Esophagus muscularis mucosa (tissue), 4 donors: Measurements from ENCODE around the gene CEP112. TPM values are rescaled to one million over a fixed set of nuclear protein-coding genes. Genes with fewer than 3 reads are reported as not detected.
A peak's percentile ranks its signal among the peaks of the same experiment; 100 is the strongest.

Source experiments
- DNase-seq: peaks from one replicate; pipeline ENCODE4 v3.0.0-alpha.2; 2017; ENCODE audit errors: extremely low spot score
- H3K27ac ChIP-seq, 4 donors: fragments of 200-600 bp; sonication (generic); replicated peaks in 1 of 4; 1 replicate in 3 of 4; 2 replicates in 1 of 4; pipeline ENCODE4 v1.5.1; 2016 to 2019; ENCODE audit warnings: mild to moderate bottlenecking in 1 of 4
- H3K27me3 ChIP-seq, 4 donors: fragments of 200-600 bp; sonication (generic); one replicate each; pipeline versions ENCODE4 v1.5.1 to v1.6.0; 2016 to 2019
- H3K36me3 ChIP-seq, 4 donors: fragments of 200-600 bp; sonication (generic); one replicate each; pipeline ENCODE4 v1.5.1; 2016 to 2019
- H3K4me1 ChIP-seq, 4 donors: fragments of 200-600 bp; sonication (generic); one replicate each; pipeline ENCODE4 v1.5.1; 2016 to 2019
- H3K4me3 ChIP-seq, 4 donors: fragments of 200-600 bp; sonication (generic); 1 replicate in 2 of 4; 2 replicates in 2 of 4; pipeline ENCODE4 v1.5.1; 2016 to 2019; ENCODE audit warnings: mild to moderate bottlenecking in 4 of 4, moderate library complexity in 1 of 4
- H3K9me3 ChIP-seq, 4 donors: fragments of 200-600 bp; sonication (generic); 1 replicate in 3 of 4; 2 replicates in 1 of 4; pipeline ENCODE4 v1.5.1; 2016 to 2019
- EP300 ChIP-seq: sonication (generic); formaldehyde crosslinking; IDR thresholded peaks from one replicate; pipeline ENCODE4 v1.6.1; 2017; ENCODE audit warnings: antibody characterized with exemption
- POLR2A ChIP-seq: fragments of 450-650 bp; IDR thresholded peaks from one replicate; pipeline ENCODE4 v1.6.1; 2017; ENCODE audit warnings: antibody characterized with exemption, moderate library complexity, mild to moderate bottlenecking, low read depth
- POLR2AphosphoS5 ChIP-seq, 2 donors: sonication (generic); formaldehyde crosslinking; IDR thresholded peaks; one replicate each; pipeline ENCODE4 v1.6.1; 2017; ENCODE audit warnings: antibody characterized with exemption in 2 of 2
- WGBS: methylation state at CpG from one replicate; pipeline ENCODE4 v1.1.5; 2018; 5-methylcytosine and 5-hydroxymethylcytosine counted together
- intact Hi-C: fragments of 100-400 bp; cut with DNase I; formaldehyde crosslinking; loops from one replicate; pipeline ENCODE4 v1.15.1; 2023
- total RNA-seq, 4 donors: library from RNA; depleted of rRNA; stranded (reverse); fragments of >200 nt; gene quantifications; one replicate each; pipeline versions ENCODE4 v1.1.0 to v1.2.1, GENCODE V29; 2016
- TF ChIP-seq, protein P1 (sequence below), 3 experiments: fragments of 200-600 bp in 2 of 3; fragments of 450-650 bp in 1 of 3; sonication (generic) in 2 of 3; IDR thresholded peaks; one replicate each; pipeline ENCODE4 v1.5.1; 2017 to 2019; ENCODE audit warnings: antibody characterized with exemption in 3 of 3, mild to moderate bottlenecking in 2 of 3, moderate library complexity in 1 of 3

CEP112 gene
- total RNA-seq, 4 donors from 2014 or later = 17.0 to 24.7 (median 23.2) TPM

DNA sequence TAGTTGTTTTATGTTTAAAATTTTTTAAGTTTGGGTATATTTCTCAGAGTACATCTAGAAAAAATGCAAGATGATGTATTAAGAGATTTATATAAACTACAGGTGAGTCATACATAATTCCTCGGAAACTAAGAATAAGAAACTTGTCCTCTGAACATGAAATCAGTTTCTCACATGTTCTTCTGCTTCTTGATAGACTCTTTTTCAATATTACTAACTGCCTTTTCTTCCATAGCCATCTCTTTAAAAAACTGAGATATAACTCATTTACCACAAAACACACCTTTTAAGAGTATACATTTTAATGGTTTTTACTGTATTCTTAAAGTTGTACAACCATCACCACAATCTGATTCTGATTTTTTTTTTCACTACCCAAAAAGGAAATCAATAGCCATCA lies 392.1 kb downstream of the CEP112 start:
- intact Hi-C loops = loop anchor here (10.0 kb wide), 2 partner anchors 175 to 235 kb away; partner anchors contain the start of gene AXIN2

GRCh38 chr17:65799454-65799853 lies 392.5 kb downstream of the CEP112 start:
- intact Hi-C loops = loop anchor here (10.0 kb wide), 2 partner anchors 175 to 235 kb away; partner anchors contain the start of gene AXIN2
- H3K4me3 ChIP-seq = no peak overlapping the region
- no peaks in the 10 kb centered on the region for H3K36me3 ChIP-seq
- no peaks in the 10 kb centered on the region for H3K4me1 ChIP-seq
- H3K27me3 ChIP-seq = no peaks in the 10 kb centered on the region
- DNase-seq = no peak
- TF ChIP-seq POLR2AphosphoS5 (IDR thresholded peaks at IDR 0.05) = no peak
- no peak for TF ChIP-seq POLR2A
- TF ChIP-seq, protein P1, sequence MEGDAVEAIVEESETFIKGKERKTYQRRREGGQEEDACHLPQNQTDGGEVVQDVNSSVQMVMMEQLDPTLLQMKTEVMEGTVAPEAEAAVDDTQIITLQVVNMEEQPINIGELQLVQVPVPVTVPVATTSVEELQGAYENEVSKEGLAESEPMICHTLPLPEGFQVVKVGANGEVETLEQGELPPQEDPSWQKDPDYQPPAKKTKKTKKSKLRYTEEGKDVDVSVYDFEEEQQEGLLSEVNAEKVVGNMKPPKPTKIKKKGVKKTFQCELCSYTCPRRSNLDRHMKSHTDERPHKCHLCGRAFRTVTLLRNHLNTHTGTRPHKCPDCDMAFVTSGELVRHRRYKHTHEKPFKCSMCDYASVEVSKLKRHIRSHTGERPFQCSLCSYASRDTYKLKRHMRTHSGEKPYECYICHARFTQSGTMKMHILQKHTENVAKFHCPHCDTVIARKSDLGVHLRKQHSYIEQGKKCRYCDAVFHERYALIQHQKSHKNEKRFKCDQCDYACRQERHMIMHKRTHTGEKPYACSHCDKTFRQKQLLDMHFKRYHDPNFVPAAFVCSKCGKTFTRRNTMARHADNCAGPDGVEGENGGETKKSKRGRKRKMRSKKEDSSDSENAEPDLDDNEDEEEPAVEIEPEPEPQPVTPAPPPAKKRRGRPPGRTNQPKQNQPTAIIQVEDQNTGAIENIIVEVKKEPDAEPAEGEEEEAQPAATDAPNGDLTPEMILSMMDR (IDR thresholded peaks at IDR 0.05) = no peak
- TF ChIP-seq EP300 = no peak
- peaks cover 0 to 18% (median 8%) of the 10 kb centered on the region in 4 donors for H3K9me3 ChIP-seq
- no peak overlapping the region for H3K27ac ChIP-seq
- WGBS = 100% methylated on average over 1 of the region's 1 CpG

More for the DNA sequence above, 392.1 kb downstream of the CEP112 start:
- WGBS = 79% methylated on average over 1 of the region's 1 CpG
- no peak for DNase-seq
- peaks cover 0 to 18% (median 8%) of the 10 kb centered on the region in 4 donors for H3K9me3 ChIP-seq
- H3K4me3 ChIP-seq = no peak overlapping the region
- no peaks in the 10 kb centered on the region for H3K4me1 ChIP-seq
- TF ChIP-seq POLR2AphosphoS5 (IDR thresholded peaks at IDR 0.05) (no peak), POLR2A (no peak), EP300 (no peak)
- TF ChIP-seq, protein P1 (IDR thresholded peaks at IDR 0.05) = no peak
- H3K36me3 ChIP-seq = no peaks in the 10 kb centered on the region
- no peak overlapping the region for H3K27ac ChIP-seq
- H3K27me3 ChIP-seq = no peaks in the 10 kb centered on the region

- H3K36me3 ChIP-seq = no peaks in the 10 kb centered on the region
- H3K27ac ChIP-seq = no peak overlapping the region
- no peak for DNase-seq
- no peak overlapping the region for H3K4me3 ChIP-seq
- peaks cover 0 to 18% (median 8%) of the 10 kb centered on the region in 4 donors for H3K9me3 ChIP-seq
- 65% methylated on average over 3 of the region's 3 CpGs for WGBS
- H3K27me3 ChIP-seq = no peaks in the 10 kb centered on the region
- intact Hi-C loops = loop anchor here (10.0 kb wide), 2 partner anchors 173 to 233 kb away; partner anchors contain the start of gene AXIN2
- H3K4me1 ChIP-seq = peaks cover 0 to under 1% (median 0%) of the 10 kb centered on the region in 4 donors
- no peak for TF ChIP-seq POLR2A
- TF ChIP-seq POLR2AphosphoS5 (IDR thresholded peaks at IDR 0.05) = no peak
- TF ChIP-seq, protein P1 (IDR thresholded peaks at IDR 0.05) = no peak
- TF ChIP-seq EP300 = no peak
Measured at GRCh38 chr17:65797809-65798208, 394.1 kb downstream of the CEP112 start.

- Histone ChIP-seq H3K27me3 (no peaks in the 10 kb centered on the region), H3K9me3 (peaks cover 0 to 13% (median 5%) of the 10 kb centered on the region in 4 donors), H3K27ac (no peak overlapping the region), H3K4me3 (no peak overlapping the region), H3K36me3 (no peaks in the 10 kb centered on the region), H3K4me1 (peaks cover 0 to 8% (median 0%) of the 10 kb centered on the region in 4 donors)
- intact Hi-C loops = loop anchor here (10.0 kb wide), 2 partner anchors 172 to 232 kb away; partner anchors contain the start of gene AXIN2
- TF ChIP-seq POLR2AphosphoS5 (IDR thresholded peaks at IDR 0.05) = no peak
- no peak for TF ChIP-seq POLR2A
- no peak for TF ChIP-seq EP300
- TF ChIP-seq, protein P1 (IDR thresholded peaks at IDR 0.05) = no peak
- no peak for DNase-seq
- WGBS = 100% methylated on average over 1 of the region's 1 CpG
Measured at GRCh38 chr17:65797101-65797500, 394.8 kb downstream of the CEP112 start.

DNA sequence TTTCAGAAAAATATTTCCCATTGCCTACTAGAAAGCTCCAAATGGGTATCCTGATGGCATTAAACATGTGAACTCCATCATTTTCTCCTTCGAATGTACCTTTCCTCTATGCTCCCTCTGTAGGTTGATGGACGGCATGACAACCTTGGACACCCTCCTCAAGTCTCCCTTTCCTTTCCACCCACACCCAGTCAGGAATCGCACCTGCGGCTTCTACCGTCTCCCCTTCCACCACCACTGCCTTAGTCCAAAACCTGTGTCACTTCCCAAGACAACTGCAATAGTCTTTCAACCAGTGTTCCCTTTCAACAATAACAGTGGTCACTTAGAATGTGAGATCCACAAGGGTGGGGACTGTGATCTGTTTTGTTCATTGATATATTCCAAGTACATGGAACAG lies 397.4 kb downstream of the CEP112 start:
- DNase-seq = no peak
- Histone ChIP-seq H3K27me3 (no peaks in the 10 kb centered on the region), H3K4me3 (no peak overlapping the region), H3K27ac (no peak overlapping the region), H3K9me3 (no peaks in the 10 kb centered on the region), H3K4me1 (peaks cover 0 to 17% (median 2%) of the 10 kb centered on the region in 4 donors), H3K36me3 (no peaks in the 10 kb centered on the region)
- WGBS = 74% methylated on average over 5 of the region's 5 CpGs
- TF ChIP-seq, protein P1 (IDR thresholded peaks at IDR 0.05) = peak; percentile 21 to 30 (median 27)
- TF ChIP-seq EP300 (no peak), POLR2A (no peak), POLR2AphosphoS5 (IDR thresholded peaks at IDR 0.05) (no peak)
- intact Hi-C loops = loop anchor here (10.0 kb wide), 2 partner anchors 170 to 230 kb away; partner anchors contain the start of gene AXIN2
